Loucy (cell line): ENCODE measurements around the gene CCDC187.

Experiments
- H2AFZ ChIP-seq: fragments of 200-600 bp; sonication (generic); 2 replicates; pipeline ENCODE4 v1.6.0; 2016; ENCODE audit warnings: antibody characterized with exemption, mild to moderate bottlenecking, low read length, moderate library complexity
- H3F3A ChIP-seq: fragments of 200-600 bp; 2 replicates; pipeline ENCODE4 v1.6.0; 2016; ENCODE audit warnings: antibody characterized with exemption, low read depth, mild to moderate bottlenecking
- H3K27me3 ChIP-seq: fragments of 200-600 bp; sonication (generic); 2 replicates; pipeline ENCODE4 v1.6.1; 2014; ENCODE audit warnings: low read length, mild to moderate bottlenecking; ENCODE audit not compliant: insufficient read depth, poor library complexity, severe bottlenecking
- H3K36me3 ChIP-seq: fragments of 200-600 bp; sonication (generic); 2 replicates; pipeline ENCODE4 v1.6.1; 2016; ENCODE audit warnings: low read length; ENCODE audit not compliant: insufficient read depth
- H3K4me1 ChIP-seq: fragments of 200-600 bp; sonication (generic); 2 replicates; pipeline ENCODE4 v1.5.1; 2014; ENCODE audit warnings: low read length, mild to moderate bottlenecking; ENCODE audit not compliant: insufficient read depth, poor library complexity, severe bottlenecking
- H3K4me2 ChIP-seq: fragments of 200-600 bp; sonication (generic); 2 replicates; pipeline ENCODE4 v1.6.0; 2014; ENCODE audit warnings: antibody characterized with exemption, low read length, low read depth, mild to moderate bottlenecking; ENCODE audit not compliant: poor library complexity, severe bottlenecking
- H3K4me3 ChIP-seq: fragments of 200-600 bp; sonication (generic); 2 replicates; pipeline ENCODE4 v1.5.1; 2014; ENCODE audit warnings: low read length, mild to moderate bottlenecking, mixed read lengths; ENCODE audit not compliant: poor library complexity, severe bottlenecking
- H3K79me2 ChIP-seq: fragments of 200-600 bp; sonication (generic); 2 replicates; pipeline ENCODE4 v1.6.1; 2014; ENCODE audit warnings: low read length; ENCODE audit not compliant: insufficient read depth
- H3K9ac ChIP-seq: fragments of 200-600 bp; sonication (generic); 2 replicates; pipeline ENCODE4 v1.6.0; 2014; ENCODE audit warnings: mild to moderate bottlenecking, low read depth, low read length, moderate library complexity; ENCODE audit not compliant: poor library complexity, severe bottlenecking
- H3K9me2 ChIP-seq: fragments of 200-600 bp; sonication (generic); replicated peaks from 2 replicates; pipeline ENCODE4 v1.6.1; 2016; ENCODE audit warnings: low read depth, low read length, mixed read lengths
- H3K9me3 ChIP-seq: fragments of 200-600 bp; sonication (generic); 2 replicates; pipeline ENCODE4 v1.6.1; 2014; ENCODE audit warnings: mild to moderate bottlenecking, antibody characterized with exemption, low read length, low read depth; ENCODE audit not compliant: insufficient read depth
- H4K20me1 ChIP-seq: fragments of 200-600 bp; sonication (generic); 2 replicates; pipeline ENCODE4 v1.6.0; 2014; ENCODE audit warnings: antibody characterized with exemption, low read length, mild to moderate bottlenecking; ENCODE audit not compliant: insufficient read depth, poor library complexity, severe bottlenecking
- CTCF ChIP-seq: fragments of 200-600 bp; sonication (generic); conservative IDR thresholded peaks from 2 replicates; pipeline ENCODE4 v1.5.1; 2014; ENCODE audit warnings: mild to moderate bottlenecking, antibody characterized with exemption, low read length
- EZH2phosphoT487 ChIP-seq: fragments of 200-600 bp; IDR thresholded peaks from 2 replicates; pipeline ENCODE4 v1.6.1; 2018; ENCODE audit warnings: antibody characterized with exemption, mild to moderate bottlenecking, moderate library complexity, borderline replicate concordance

CCDC187 gene

GRCh38 chr9:136250676-136251075, 53.2 kb downstream of the CCDC187 start:
- no peak overlapping the region for H2AFZ ChIP-seq
- H3K36me3 ChIP-seq, result no peaks in the 10 kb centered on the region
- no peak overlapping the region for H3K4me2 ChIP-seq
- no peaks in the 10 kb centered on the region for H3K9me2 ChIP-seq
- no peak overlapping the region for H3K9ac ChIP-seq
- TF ChIP-seq CTCF (no peak), EZH2phosphoT487 (no peak)
- H3K27me3 ChIP-seq, result no peaks in the 10 kb centered on the region
- no peaks in the 10 kb centered on the region for H3K79me2 ChIP-seq
- no peaks in the 10 kb centered on the region for H3K9me3 ChIP-seq
- peaks cover 4% of the 10 kb centered on the region for H3K4me1 ChIP-seq
- no peaks in the 10 kb centered on the region for H4K20me1 ChIP-seq
- no peaks in the 10 kb centered on the region for H3F3A ChIP-seq
- H3K4me3 ChIP-seq, result no peak overlapping the region

GRCh38 chr9:136249877-136250559, 53.9 kb downstream of the CCDC187 start:
- Histone ChIP-seq H4K20me1 (peaks cover 2% of the 10 kb centered on the region), H3K9ac (no peak overlapping the region), H3K4me2 (no peak overlapping the region), H3F3A (no peaks in the 10 kb centered on the region), H3K4me3 (no peak overlapping the region), H3K9me2 (no peaks in the 10 kb centered on the region), H3K79me2 (peaks cover 2% of the 10 kb centered on the region; the same call in 1 of the 2 replicates), H3K36me3 (no peaks in the 10 kb centered on the region), H2AFZ (no peak overlapping the region), H3K27me3 (no peaks in the 10 kb centered on the region), H3K4me1 (peaks cover 6% of the 10 kb centered on the region), H3K9me3 (no peaks in the 10 kb centered on the region)
- no peak for TF ChIP-seq CTCF

- H3K4me3 ChIP-seq, result no peak overlapping the region
Observed at GRCh38 chr9:136248951-136249876, 54.7 kb downstream of the CCDC187 start.

More at GRCh38 chr9:136248951-136249876, 54.7 kb downstream of the CCDC187 start:
- Histone ChIP-seq H3K9ac (no peak overlapping the region), H3K36me3 (no peaks in the 10 kb centered on the region), H3K9me2 (no peaks in the 10 kb centered on the region), H4K20me1 (peaks cover 9% of the 10 kb centered on the region), H3K4me2 (no peak overlapping the region), H3K27me3 (no peaks in the 10 kb centered on the region), H3K4me1 (peaks cover 13% of the 10 kb centered on the region), H3K79me2 (peaks cover 10% of the 10 kb centered on the region), H3K9me3 (no peaks in the 10 kb centered on the region), H2AFZ (no peak overlapping the region), H3F3A (peaks cover 3% of the 10 kb centered on the region; the same call in 1 of the 2 replicates)
- TF ChIP-seq CTCF (no peak), EZH2phosphoT487 (no peak)
